Neural crest cell (in vitro differentiated cells): ENCODE data around the gene AP2M1. TPM values are rescaled to one million over a fixed set of nuclear protein-coding genes. Genes with fewer than 3 reads are reported as not detected.
A peak's percentile ranks its signal among the peaks of the same experiment; 100 is the strongest.

Experiments used
- DNase-seq: peaks from one replicate; pipeline ENCODE4 v3.0.0; 2021; ENCODE audit warnings: low read depth, mixed read lengths, low spot score
- H3K27ac Mint-ChIP-seq: one replicate; pipeline ENCODE4 v1.8.0; 2021; ENCODE audit warnings: mild to moderate bottlenecking, mixed read lengths; ENCODE audit not compliant: unreplicated experiment
- H3K27me3 Mint-ChIP-seq: 2 replicates; pipeline ENCODE4 v1.8.0; 2021; ENCODE audit warnings: low read depth, mild to moderate bottlenecking, mixed read lengths
- H3K36me3 Mint-ChIP-seq: 2 replicates; pipeline ENCODE4 v1.8.0; 2021; ENCODE audit warnings: low read depth, mild to moderate bottlenecking, mixed read lengths
- H3K4me1 Mint-ChIP-seq: 2 replicates; pipeline ENCODE4 v1.8.0; 2021; ENCODE audit warnings: mixed read lengths
- H3K4me3 Mint-ChIP-seq: one replicate; pipeline ENCODE4 v1.8.0; 2021; ENCODE audit warnings: mild to moderate bottlenecking, mixed read lengths
- H3K9me3 Mint-ChIP-seq: 2 replicates; pipeline ENCODE4 v1.8.0; 2021; ENCODE audit warnings: mixed read lengths
- total RNA-seq: library from RNA; stranded (reverse); gene quantifications from 2 replicates; pipeline ENCODE4 v1.2.1, GENCODE V29; 2021
- TF ChIP-seq, protein P1 (sequence below): fragments of 200-600 bp; sonication (generic); conservative IDR thresholded peaks from 2 replicates; pipeline ENCODE4 v1.5.0; 2021; ENCODE audit warnings: antibody characterized with exemption, mild to moderate bottlenecking

The AP2M1 gene
- total RNA-seq, 1 donor from 2014 or later, result 289 TPM

DNA sequence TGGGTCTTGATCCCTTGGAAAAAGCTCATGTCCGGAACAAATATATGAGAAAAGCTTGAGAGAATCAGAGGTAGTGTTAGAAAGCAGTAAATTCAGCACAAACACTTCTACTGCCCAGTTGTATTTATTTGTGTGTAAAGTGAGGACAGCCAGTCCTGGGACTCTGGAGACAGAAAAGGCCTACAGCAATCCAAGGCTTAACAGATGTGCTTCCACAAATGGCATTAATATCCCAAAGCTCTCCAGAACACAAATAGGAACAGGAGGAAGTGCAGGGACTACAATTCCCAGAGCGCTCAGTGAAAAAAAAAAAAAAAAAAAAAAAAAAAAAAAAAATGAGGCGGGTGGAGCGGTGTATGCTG, 390 bp upstream of the AP2M1 start:
- TF ChIP-seq, protein P1, sequence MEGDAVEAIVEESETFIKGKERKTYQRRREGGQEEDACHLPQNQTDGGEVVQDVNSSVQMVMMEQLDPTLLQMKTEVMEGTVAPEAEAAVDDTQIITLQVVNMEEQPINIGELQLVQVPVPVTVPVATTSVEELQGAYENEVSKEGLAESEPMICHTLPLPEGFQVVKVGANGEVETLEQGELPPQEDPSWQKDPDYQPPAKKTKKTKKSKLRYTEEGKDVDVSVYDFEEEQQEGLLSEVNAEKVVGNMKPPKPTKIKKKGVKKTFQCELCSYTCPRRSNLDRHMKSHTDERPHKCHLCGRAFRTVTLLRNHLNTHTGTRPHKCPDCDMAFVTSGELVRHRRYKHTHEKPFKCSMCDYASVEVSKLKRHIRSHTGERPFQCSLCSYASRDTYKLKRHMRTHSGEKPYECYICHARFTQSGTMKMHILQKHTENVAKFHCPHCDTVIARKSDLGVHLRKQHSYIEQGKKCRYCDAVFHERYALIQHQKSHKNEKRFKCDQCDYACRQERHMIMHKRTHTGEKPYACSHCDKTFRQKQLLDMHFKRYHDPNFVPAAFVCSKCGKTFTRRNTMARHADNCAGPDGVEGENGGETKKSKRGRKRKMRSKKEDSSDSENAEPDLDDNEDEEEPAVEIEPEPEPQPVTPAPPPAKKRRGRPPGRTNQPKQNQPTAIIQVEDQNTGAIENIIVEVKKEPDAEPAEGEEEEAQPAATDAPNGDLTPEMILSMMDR, result no peak
- Mint-ChIP-seq H3K4me3 (peak overlapping the region; percentile 98), H3K27me3 (no peaks in the 10 kb centered on the region), H3K9me3 (no peaks in the 10 kb centered on the region), H3K27ac (no peak overlapping the region), H3K4me1 (peaks cover 34% of the 10 kb centered on the region), H3K36me3 (peaks cover 14% of the 10 kb centered on the region)
- DNase-seq, result no peak

DNA sequence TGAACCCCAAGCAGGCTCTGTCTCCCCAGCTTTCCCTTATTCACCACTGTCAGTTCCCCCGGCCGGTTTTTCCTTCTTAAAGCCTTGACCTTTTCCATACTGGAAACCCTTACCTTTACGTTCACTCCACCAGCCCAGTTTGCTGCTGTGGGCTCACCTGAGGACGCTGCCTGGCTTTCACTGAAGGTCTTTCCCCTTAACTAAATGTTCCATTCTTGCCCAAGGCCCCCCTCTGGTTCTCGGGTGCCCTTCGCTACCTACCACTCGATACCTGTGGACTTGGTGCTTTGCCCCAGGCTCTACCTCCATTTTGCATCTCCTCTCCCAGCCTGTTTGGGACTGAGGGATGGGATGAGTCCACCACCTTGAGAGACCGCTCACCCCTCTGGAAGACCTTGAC, 851 bp downstream of the AP2M1 start:
- Mint-ChIP-seq H3K27ac (peak overlapping the region; percentile 92), H3K36me3 (peaks cover 14% of the 10 kb centered on the region), H3K4me1 (peaks cover 34% of the 10 kb centered on the region), H3K4me3 (peak overlapping the region; percentile 98), H3K9me3 (no peaks in the 10 kb centered on the region), H3K27me3 (no peaks in the 10 kb centered on the region)
- DNase-seq, result no peak
- TF ChIP-seq, protein P1, result no peak

DNA sequence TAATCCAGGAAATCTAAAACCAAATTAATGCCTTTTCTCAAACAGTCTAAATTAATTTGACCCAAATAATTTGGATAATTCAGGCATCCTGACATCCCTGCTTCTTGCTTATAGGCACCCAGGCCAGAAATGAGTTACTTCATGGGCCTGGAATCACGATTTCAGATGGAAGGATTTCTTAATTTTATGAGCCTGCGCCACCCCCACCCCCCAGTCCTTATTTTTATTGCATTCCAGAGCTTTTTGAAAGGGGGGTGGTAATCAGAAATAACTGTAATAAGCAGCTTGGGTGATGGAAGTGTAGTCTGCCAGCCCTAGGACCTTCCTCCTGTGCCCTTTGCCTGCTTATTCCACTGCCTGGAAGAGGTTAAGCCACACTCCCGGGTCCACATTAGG, 1.3 kb downstream of the AP2M1 start:
- Mint-ChIP-seq H3K27me3 (no peaks in the 10 kb centered on the region), H3K27ac (peak overlapping the region; percentile 92), H3K4me3 (peak overlapping the region; percentile 98), H3K9me3 (no peaks in the 10 kb centered on the region), H3K36me3 (peaks cover 13% of the 10 kb centered on the region), H3K4me1 (peaks cover 34% of the 10 kb centered on the region)
- TF ChIP-seq, protein P1, result no peak
- DNase-seq, result no peak

DNA sequence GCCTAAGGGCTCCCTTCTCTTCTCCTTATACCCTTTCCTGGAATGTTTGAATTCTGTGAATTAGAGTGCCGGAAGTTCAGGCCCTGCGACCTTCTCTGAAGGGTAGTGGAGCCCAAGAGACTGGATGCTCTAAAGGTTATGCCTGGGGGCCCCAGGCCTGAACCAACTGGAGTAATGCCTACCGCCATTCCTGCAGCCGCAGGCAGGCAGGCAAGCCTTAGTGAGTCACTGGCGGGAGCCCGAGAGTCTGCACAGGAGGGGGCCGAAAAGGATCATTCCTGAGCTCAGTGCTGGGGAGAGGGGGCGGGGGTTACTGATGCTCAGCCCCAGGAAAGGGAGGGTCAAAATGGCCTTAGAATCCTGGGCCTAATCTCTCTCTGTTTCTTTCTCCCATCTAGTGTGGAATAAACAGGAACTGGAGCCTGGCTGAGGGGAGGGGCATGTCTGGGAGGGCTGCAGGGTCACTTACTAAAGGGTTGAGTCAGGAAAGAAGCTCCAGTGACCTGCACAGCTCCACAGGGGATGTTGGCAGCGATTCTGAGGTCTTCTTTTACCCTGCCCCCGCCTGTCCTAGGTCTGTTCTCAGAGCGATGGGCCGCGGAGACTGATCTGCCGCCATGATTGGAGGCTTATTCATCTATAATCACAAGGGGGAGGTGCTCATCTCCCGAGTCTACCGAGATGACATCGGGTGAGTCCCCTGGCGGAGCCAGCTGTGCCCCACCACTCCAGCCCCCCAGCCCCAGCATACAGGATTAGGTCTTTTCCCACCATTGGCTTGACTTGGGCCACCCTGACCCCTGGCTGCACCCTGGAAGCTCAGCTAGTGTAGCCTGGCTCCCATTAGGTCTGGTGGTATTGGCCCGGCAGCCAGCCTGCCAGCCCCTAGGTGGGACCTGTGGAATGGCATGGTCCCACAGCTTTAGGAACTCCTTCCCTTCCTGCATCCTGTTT, 2.0 kb downstream of the AP2M1 start:
- Mint-ChIP-seq H3K27me3 (no peaks in the 10 kb centered on the region), H3K9me3 (no peaks in the 10 kb centered on the region), H3K4me3 (peak overlapping the region; percentile 98), H3K27ac (peak overlapping the region; percentile 92), H3K36me3 (peaks cover 12% of the 10 kb centered on the region), H3K4me1 (peaks cover 34% of the 10 kb centered on the region)
- peak; percentile 40 for DNase-seq
- TF ChIP-seq, protein P1, result no peak

DNA sequence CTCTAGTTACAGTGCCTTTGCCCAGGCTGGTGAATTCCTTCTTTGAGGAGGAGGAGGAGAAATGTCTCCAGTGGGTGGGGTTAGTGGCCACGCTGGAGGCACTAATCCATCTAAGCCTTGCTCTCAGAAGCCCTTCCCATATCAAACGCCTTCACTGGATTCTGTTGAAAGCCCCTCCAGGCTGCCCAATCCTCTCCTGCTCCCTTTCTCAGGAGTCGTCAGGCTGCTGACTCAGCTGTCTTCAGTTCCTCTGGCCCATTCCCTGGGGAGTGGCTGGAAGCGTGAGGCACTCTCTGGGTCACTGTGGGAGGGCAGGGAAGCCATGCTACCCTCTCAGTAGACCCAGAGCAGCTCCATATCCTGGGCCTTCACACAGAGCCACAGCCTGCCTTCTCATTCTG, 2.7 kb downstream of the AP2M1 start:
- Mint-ChIP-seq H3K4me1 (peaks cover 34% of the 10 kb centered on the region), H3K27me3 (no peaks in the 10 kb centered on the region), H3K4me3 (peak overlapping the region; percentile 98), H3K36me3 (peaks cover 9% of the 10 kb centered on the region), H3K27ac (peak overlapping the region; percentile 67), H3K9me3 (no peaks in the 10 kb centered on the region)
- TF ChIP-seq, protein P1, result no peak
- no peak for DNase-seq
